Prostate gland (tissue), 2 donors: ENCODE results near the gene BAHD1. TPM values are rescaled to one million over a fixed set of nuclear protein-coding genes. Genes with fewer than 3 reads are reported as not detected.

Experiments
- DNase-seq: peaks from one replicate; pipeline ENCODE4 v3.0.0-alpha.2; 2019; ENCODE audit warnings: low spot score
- H3K27ac ChIP-seq, 2 donors: fragments of 200-600 bp; sonication (generic); 2 replicates each; pipeline ENCODE4 v1.5.1; 2017 to 2019
- H3K27me3 ChIP-seq: fragments of 200-600 bp; sonication (generic); replicated peaks from 2 replicates; pipeline ENCODE4 v1.5.1; 2019; ENCODE audit not compliant: insufficient read depth
- H3K36me3 ChIP-seq, 2 donors: fragments of 200-600 bp; sonication (generic); 1 replicate in 1 of 2; 2 replicates in 1 of 2; pipeline versions ENCODE4 v1.5.1 to v1.8.1; 2017 to 2019
- H3K4me1 ChIP-seq: fragments of 200-600 bp; sonication (generic); replicated peaks from 2 replicates; pipeline ENCODE4 v1.5.1; 2019
- H3K4me3 ChIP-seq, 2 donors: fragments of 200-600 bp; sonication (generic); 2 replicates each; pipeline ENCODE4 v1.5.1; 2017 to 2019
- H3K9me3 ChIP-seq: fragments of 200-600 bp; sonication (generic); 2 replicates; pipeline ENCODE4 v1.5.1; 2017
- CTCF ChIP-seq, 4 experiments: fragments of 200-600 bp in 2 of 4; fragments of 450-650 bp in 2 of 4; sonication (generic) in 2 of 4; IDR thresholded peaks; 1 replicate in 3 of 4; 2 replicates in 1 of 4; pipeline ENCODE4 v1.5.1; 2016 to 2019; ENCODE audit warnings: antibody characterized with exemption in 4 of 4, mild to moderate bottlenecking in 2 of 4, moderate library complexity in 2 of 4
- POLR2A ChIP-seq: fragments of 450-650 bp; IDR thresholded peaks from one replicate; pipeline ENCODE4 v1.6.1; 2016; ENCODE audit warnings: antibody characterized with exemption, mild to moderate bottlenecking
- POLR2AphosphoS5 ChIP-seq: sonication (generic); formaldehyde crosslinking; IDR thresholded peaks from one replicate; pipeline ENCODE4 v1.6.1; 2017; ENCODE audit warnings: antibody characterized with exemption
- WGBS: methylation state at CpG from one replicate; pipeline ENCODE4 v1.1.5; 2018; 5-methylcytosine and 5-hydroxymethylcytosine counted together
- intact Hi-C: fragments of 100-400 bp; cut with DNase I; formaldehyde crosslinking; loops from one replicate; pipeline ENCODE4 v1.14.2; 2022
- total RNA-seq, 2 donors: library from RNA; depleted of rRNA; stranded (reverse); fragments of >200 nt; gene quantifications; one replicate each; pipeline ENCODE4 v1.1.0, GENCODE V29; 2016

The BAHD1 gene
- total RNA-seq, 2 donors from 2014 or later, result 17.0 to 39.4 TPM

GRCh38 chr15:40410476-40410875, 30.3 kb upstream of the BAHD1 start:
- H3K27ac ChIP-seq, result no peak overlapping the region
- intact Hi-C loops, result no loop called here
- no peak overlapping the region for H3K4me3 ChIP-seq
- H3K27me3 ChIP-seq, result no peaks in the 10 kb centered on the region
- peaks cover 4 to 33% of the 10 kb centered on the region in 2 donors for H3K36me3 ChIP-seq
- peaks cover 4% of the 10 kb centered on the region for H3K4me1 ChIP-seq
- WGBS, result 88% methylated on average over 11 of the region's 11 CpGs
- no peaks in the 10 kb centered on the region for H3K9me3 ChIP-seq
- no peak for TF ChIP-seq POLR2AphosphoS5
- no peak for TF ChIP-seq POLR2A
- no peak for TF ChIP-seq CTCF (IDR thresholded peaks at IDR 0.05)
- no peak for DNase-seq

- H3K27ac ChIP-seq, result no peak overlapping the region
- no peaks in the 10 kb centered on the region for H3K27me3 ChIP-seq
- no peak for TF ChIP-seq CTCF (IDR thresholded peaks at IDR 0.05)
- no peak for TF ChIP-seq POLR2AphosphoS5
- TF ChIP-seq POLR2A, result no peak
- H3K9me3 ChIP-seq, result no peaks in the 10 kb centered on the region
- peaks cover 4% of the 10 kb centered on the region for H3K4me1 ChIP-seq
- WGBS, result 73% methylated on average over 7 of the region's 7 CpGs
- DNase-seq, result no peak
- intact Hi-C loops, result no loop called here
- no peak overlapping the region for H3K4me3 ChIP-seq
- peaks cover 6 to 39% of the 10 kb centered on the region in 2 donors for H3K36me3 ChIP-seq
Observed at GRCh38 chr15:40412095-40412759, 28.5 kb upstream of the BAHD1 start.

GRCh38 chr15:40413036-40413435, 27.7 kb upstream of the BAHD1 start:
- Histone ChIP-seq H3K27ac (no peak overlapping the region), H3K9me3 (no peaks in the 10 kb centered on the region), H3K36me3 (peaks cover 6 to 41% of the 10 kb centered on the region in 2 donors), H3K4me1 (no peaks in the 10 kb centered on the region), H3K27me3 (no peaks in the 10 kb centered on the region), H3K4me3 (no peak overlapping the region)
- TF ChIP-seq CTCF (IDR thresholded peaks at IDR 0.05), result no peak
- no peak for TF ChIP-seq POLR2AphosphoS5
- TF ChIP-seq POLR2A, result no peak
- DNase-seq, result no peak
- WGBS, result 92% methylated on average over 9 of the region's 9 CpGs
- intact Hi-C loops, result no loop called here

- Histone ChIP-seq H3K27ac (no peak overlapping the region), H3K4me3 (no peak overlapping the region), H3K4me1 (no peaks in the 10 kb centered on the region), H3K27me3 (no peaks in the 10 kb centered on the region), H3K36me3 (peaks cover 6 to 46% of the 10 kb centered on the region in 2 donors), H3K9me3 (no peaks in the 10 kb centered on the region)
- TF ChIP-seq POLR2AphosphoS5, result no peak
- no peak for TF ChIP-seq CTCF (IDR thresholded peaks at IDR 0.05)
- no peak for TF ChIP-seq POLR2A
- DNase-seq, result no peak
- 88% methylated on average over 7 of the region's 7 CpGs for WGBS
- intact Hi-C loops, result no loop called here
Observed at GRCh38 chr15:40414816-40415215, 25.9 kb upstream of the BAHD1 start.

- TF ChIP-seq POLR2A (no peak), CTCF (IDR thresholded peaks at IDR 0.05) (no peak), POLR2AphosphoS5 (no peak)
- Histone ChIP-seq H3K36me3 (peaks cover 6 to 46% of the 10 kb centered on the region in 2 donors), H3K27me3 (no peaks in the 10 kb centered on the region), H3K4me1 (peaks cover under 1% of the 10 kb centered on the region), H3K9me3 (no peaks in the 10 kb centered on the region), H3K27ac (no peak overlapping the region), H3K4me3 (no peak overlapping the region)
- 87% methylated on average over 10 of the region's 10 CpGs for WGBS
- no peak for DNase-seq
- intact Hi-C loops, result no loop called here
Observed at GRCh38 chr15:40415226-40415625, 25.5 kb upstream of the BAHD1 start.
